ENCODE results near the gene GOLIM4. TPM values are rescaled to one million over a fixed set of nuclear protein-coding genes. Genes with fewer than 3 reads are reported as not detected.
"Not testable (repeated sequence)": the region's sequence is repeated elsewhere in the genome, so short reads cannot be mapped to it uniquely, and the experiment has no call there.

The GOLIM4 gene
- polyA plus RNA-seq, 2 of the 4 experiments (the other 2 are of a cell fraction), result 22.4 to 23.6 TPM

- WGBS (ENCODE audit: missing lambda C conversion rate), result 91% methylated on average over 3 of the region's 3 CpGs
- Histone ChIP-seq H3K4me3 (no peak overlapping the region), H3K4me2 (no peak overlapping the region), H3K27ac (no peak overlapping the region), H3K4me1 (peaks cover 13% of the 10 kb centered on the region), H3K9me3 (no peaks in the 10 kb centered on the region)
- ATAC-seq (no peak), DNase-seq (ENCODE audit: low read depth in 1 of 2, low spot score in 1 of 2) (no peak), FAIRE-seq (no peak)
- ChIA-PET CTCF (no interaction called here), POLR2A (no interaction called here)
- TF ChIP-seq EHMT2 (IDR thresholded peaks at IDR 0.05; ENCODE audit: low read depth), result no peak
- TF ChIP-seq HEYL (CRISPR knock-in tag; IDR thresholded peaks at IDR 0.05), result no peak
- no peak for TF ChIP-seq RCOR1 (IDR thresholded peaks at IDR 0.05; ENCODE audit: low read depth, low read length)
- TF ChIP-seq SMC3 (IDR thresholded peaks at IDR 0.05), result no peak
- TF ChIP-seq HDAC2 (IDR thresholded peaks at IDR 0.05), result no peak
- TF ChIP-seq POLR2A (IDR thresholded peaks at IDR 0.05; ENCODE audit: low read length), result no peak
- no peak for TF ChIP-seq MAFK (IDR thresholded peaks at IDR 0.05; ENCODE audit: partially characterized antibody)
- no peak for TF ChIP-seq EHF (CRISPR knock-in tag; IDR thresholded peaks at IDR 0.05)
- TF ChIP-seq ESRRA (IDR thresholded peaks at IDR 0.05; ENCODE audit: borderline replicate concordance, low read length), result no peak
- TF ChIP-seq USF2 (IDR thresholded peaks at IDR 0.05), result no peak
- no peak for TF ChIP-seq ZFP36 (IDR thresholded peaks at IDR 0.05; ENCODE audit: borderline replicate concordance, partially characterized antibody)
- TF ChIP-seq FOSB (CRISPR knock-in tag; IDR thresholded peaks at IDR 0.05), result no peak
- no peak for TF ChIP-seq ZSCAN20 (CRISPR knock-in tag; IDR thresholded peaks at IDR 0.05)
- no peak for TF ChIP-seq CEBPB (IDR thresholded peaks at IDR 0.05)
Measured at GRCh38 chr3:168060317-168060716, 35.4 kb downstream of the GOLIM4 start.

- FAIRE-seq (no peak), DNase-seq (ENCODE audit: low read depth in 1 of 2, low spot score in 1 of 2) (no peak), ATAC-seq (no peak)
- Histone ChIP-seq H3K4me1 (peaks cover 8% of the 10 kb centered on the region; the same call in 2 of the 3 replicates), H3K4me2 (no peak overlapping the region), H3K4me3 (no peak overlapping the region), H3K27ac (no peak overlapping the region), H3K9me3 (no peaks in the 10 kb centered on the region)
- 58% methylated on average over 2 of the region's 2 CpGs for WGBS (ENCODE audit: missing lambda C conversion rate)
- TF ChIP-seq RAD21 (conservative IDR thresholded peaks at IDR 0.05 in 1 of 2, IDR thresholded peaks at IDR 0.05 in 1 of 2), result no peak
- TF ChIP-seq MAFK (IDR thresholded peaks at IDR 0.05; ENCODE audit: partially characterized antibody), result peak; percentile 98
- POLR2A ChIA-PET, result no interaction called here
- CTCF ChIA-PET, result interaction anchor here (0.6 to 1.1 kb wide), 4 partner anchors 11 to 107 kb away, joined by 3 read pairs; no protein-coding TSS in a partner anchor
Measured at GRCh38 chr3:168058481-168058880, 37.2 kb downstream of the GOLIM4 start.

GRCh38 chr3:168056398-168057230 is 39.1 kb downstream of the GOLIM4 start:
- H3K4me2 ChIP-seq; H3K4me1 ChIP-seq; FAIRE-seq; ATAC-seq; DNase-seq (ENCODE audit: low read depth in 1 of 2, low spot score in 1 of 2); H3K27ac ChIP-seq; H3K9me3 ChIP-seq; CTCF ChIA-PET; H3K4me3 ChIP-seq: not testable (repeated sequence)
- POLR2A ChIA-PET, result interaction anchor here (0.9 kb wide), 1 partner anchor 39 kb away, joined by 4 read pairs; the partner anchor contains the start of gene GOLIM4
- 87% methylated on average over 7 of the region's 7 CpGs for WGBS (ENCODE audit: missing lambda C conversion rate)

GRCh38 chr3:168054447-168054846 is 41.3 kb downstream of the GOLIM4 start:
- H3K27ac ChIP-seq, result no peak overlapping the region
- DNase-seq (ENCODE audit: low read depth in 1 of 2, low spot score in 1 of 2) (no peak), ATAC-seq (no peak), FAIRE-seq (no peak)
- POLR2A ChIA-PET, result no interaction called here
- CTCF ChIA-PET, result interaction anchor here (1.0 kb wide), 1 partner anchor 9 kb away, joined by 3 read pairs; no protein-coding TSS in a partner anchor
- H3K4me2 ChIP-seq, result no peak overlapping the region
- no peak for TF ChIP-seq CBX2 (IDR thresholded peaks at IDR 0.05; ENCODE audit: borderline replicate concordance, low read depth)
- no peak for TF ChIP-seq KDM5A (IDR thresholded peaks at IDR 0.05)
- TF ChIP-seq KDM1A (IDR thresholded peaks at IDR 0.05; ENCODE audit: low read depth), result no peak
- no peak for TF ChIP-seq EP300 (IDR thresholded peaks at IDR 0.05)
- TF ChIP-seq CTCF (IDR thresholded peaks at IDR 0.05), result no peak
- no peak for TF ChIP-seq CBX8 (IDR thresholded peaks at IDR 0.05)
- no peaks in the 10 kb centered on the region for H3K4me1 ChIP-seq
- H3K9me3 ChIP-seq, result no peaks in the 10 kb centered on the region
- WGBS (ENCODE audit: missing lambda C conversion rate), result 96% methylated on average over 5 of the region's 5 CpGs
- H3K4me3 ChIP-seq, result no peak overlapping the region

All from A549 (cell line).